ENCODE measurements around the gene PSD2.
A peak's percentile ranks its signal among the peaks of the same experiment; 100 is the strongest.

The PSD2 gene

GRCh38 chr5:139762615-139763170, 32.9 kb upstream of the PSD2 start:
- no peak overlapping the region for H3K4me3 ChIP-seq (ENCODE audit: insufficient read depth in 1 of 2, low read depth in 1 of 2, low read length in 2 of 2)
- H3K18ac ChIP-seq (ENCODE audit: low read depth in 1 of 2, low read length in 2 of 2): no peak overlapping the region
- H2AFZ ChIP-seq (ENCODE audit: low read depth, low read length): no peak overlapping the region
- H2BK5ac ChIP-seq (ENCODE audit: low read depth, low read length, poor library complexity, severe bottlenecking): no peak overlapping the region
- DNase-seq: no peak
- H4K91ac ChIP-seq (ENCODE audit: low read length): no peak overlapping the region
- no peak overlapping the region for H3K4me2 ChIP-seq (ENCODE audit: low read length, poor library complexity, severe bottlenecking)
- no peak overlapping the region for H2BK120ac ChIP-seq (ENCODE audit: low read depth, low read length)
- no peak overlapping the region for H3K27ac ChIP-seq (ENCODE audit: low read length, poor library complexity, severe bottlenecking)
- no peak overlapping the region for H3K23ac ChIP-seq (ENCODE audit: low read length in 2 of 2)
- H3K9me3 ChIP-seq (ENCODE audit: control insufficient read depth, low read length): no peaks in the 10 kb centered on the region
- peak overlapping the region; percentile 55 for H2AK5ac ChIP-seq (ENCODE audit: low read length, severe bottlenecking)
- H3K9ac ChIP-seq (ENCODE audit: low read length): no peak overlapping the region
- H4K8ac ChIP-seq (ENCODE audit: low read length): no peak overlapping the region
- H3K79me1 ChIP-seq (replicated peaks; ENCODE audit: low read length, poor library complexity, severe bottlenecking): no peaks in the 10 kb centered on the region
- no peak overlapping the region for H2BK15ac ChIP-seq (ENCODE audit: low read depth, poor library complexity, severe bottlenecking)
- no peaks in the 10 kb centered on the region for H3K36me3 ChIP-seq (ENCODE audit: control insufficient read depth in 1 of 2, insufficient read depth in 2 of 2, low read depth in 1 of 2, low read length in 2 of 2)
- WGBS: 52% methylated on average over 8 of the region's 10 CpGs
- no peak overlapping the region for H3K14ac ChIP-seq (ENCODE audit: low read length in 2 of 2)
- H3K4ac ChIP-seq (ENCODE audit: low read depth in 1 of 2, low read length in 2 of 2): no peak overlapping the region
- peaks cover 62% of the 10 kb centered on the region for H3K4me1 ChIP-seq (ENCODE audit: control insufficient read depth, insufficient read depth, low read depth, low read length)
- no peak overlapping the region for H2BK12ac ChIP-seq (ENCODE audit: low read length in 2 of 2)
- H3K27me3 ChIP-seq (ENCODE audit: control insufficient read depth in 1 of 2, insufficient read depth in 1 of 2, low read length in 2 of 2): peaks cover 3 to 39% of the 10 kb centered on the region in 2 experiments

GRCh38 chr5:139763280-139763929, 32.2 kb upstream of the PSD2 start:
- Histone ChIP-seq H3K14ac (ENCODE audit: low read length in 2 of 2) (no peak overlapping the region), H3K4me3 (ENCODE audit: insufficient read depth in 1 of 2, low read depth in 1 of 2, low read length in 2 of 2) (no peak overlapping the region), H2AFZ (ENCODE audit: low read depth, low read length) (no peak overlapping the region), H3K27ac (ENCODE audit: low read length, poor library complexity, severe bottlenecking) (no peak overlapping the region), H3K27me3 (ENCODE audit: control insufficient read depth in 1 of 2, insufficient read depth in 1 of 2, low read length in 2 of 2) (peaks cover 3 to 32% of the 10 kb centered on the region in 2 experiments), H2AK5ac (ENCODE audit: low read length, severe bottlenecking) (peak overlapping the region; percentile 43), H3K18ac (ENCODE audit: low read depth in 1 of 2, low read length in 2 of 2) (no peak overlapping the region), H3K23ac (ENCODE audit: low read length in 2 of 2) (no peak overlapping the region), H3K36me3 (ENCODE audit: control insufficient read depth in 1 of 2, insufficient read depth in 2 of 2, low read depth in 1 of 2, low read length in 2 of 2) (no peaks in the 10 kb centered on the region), H4K91ac (ENCODE audit: low read length) (peak overlapping the region; percentile 4), H2BK12ac (ENCODE audit: low read length in 2 of 2) (no peak overlapping the region), H3K4ac (ENCODE audit: low read depth in 1 of 2, low read length in 2 of 2) (no peak overlapping the region), H3K4me2 (ENCODE audit: low read length, poor library complexity, severe bottlenecking) (no peak overlapping the region), H2BK15ac (ENCODE audit: low read depth, poor library complexity, severe bottlenecking) (no peak overlapping the region), H4K8ac (ENCODE audit: low read length) (no peak overlapping the region), H3K79me1 (replicated peaks; ENCODE audit: low read length, poor library complexity, severe bottlenecking) (no peaks in the 10 kb centered on the region), H3K9ac (ENCODE audit: low read length) (no peak overlapping the region), H3K9me3 (ENCODE audit: control insufficient read depth, low read length) (no peaks in the 10 kb centered on the region), H2BK120ac (ENCODE audit: low read depth, low read length) (no peak overlapping the region), H3K4me1 (ENCODE audit: control insufficient read depth, insufficient read depth, low read depth, low read length) (peaks cover 58% of the 10 kb centered on the region), H2BK5ac (ENCODE audit: low read depth, low read length, poor library complexity, severe bottlenecking) (no peak overlapping the region)
- no peak for DNase-seq
- WGBS: 73% methylated on average over 12 of the region's 12 CpGs

GRCh38 chr5:139763930-139764791, 31.4 kb upstream of the PSD2 start:
- Histone ChIP-seq H3K9ac (ENCODE audit: low read length) (no peak overlapping the region), H3K23ac (ENCODE audit: low read length in 2 of 2) (no peak overlapping the region), H3K79me1 (replicated peaks; ENCODE audit: low read length, poor library complexity, severe bottlenecking) (no peaks in the 10 kb centered on the region), H2BK120ac (ENCODE audit: low read depth, low read length) (no peak overlapping the region), H3K14ac (ENCODE audit: low read length in 2 of 2) (no peak overlapping the region), H3K4me1 (ENCODE audit: control insufficient read depth, insufficient read depth, low read depth, low read length) (peaks cover 57% of the 10 kb centered on the region), H3K27me3 (ENCODE audit: control insufficient read depth in 1 of 2, insufficient read depth in 1 of 2, low read length in 2 of 2) (peaks cover 3 to 25% of the 10 kb centered on the region in 2 experiments), H4K91ac (ENCODE audit: low read length) (peak overlapping the region; percentile 31), H4K8ac (ENCODE audit: low read length) (peak overlapping the region; percentile 71), H3K27ac (ENCODE audit: low read length, poor library complexity, severe bottlenecking) (no peak overlapping the region), H3K4me2 (ENCODE audit: low read length, poor library complexity, severe bottlenecking) (peak overlapping the region; percentile 46), H2AFZ (ENCODE audit: low read depth, low read length) (no peak overlapping the region), H2BK15ac (ENCODE audit: low read depth, poor library complexity, severe bottlenecking) (no peak overlapping the region), H3K4ac (ENCODE audit: low read depth in 1 of 2, low read length in 2 of 2) (no peak overlapping the region), H3K36me3 (ENCODE audit: control insufficient read depth in 1 of 2, insufficient read depth in 2 of 2, low read depth in 1 of 2, low read length in 2 of 2) (no peaks in the 10 kb centered on the region), H3K18ac (ENCODE audit: low read depth in 1 of 2, low read length in 2 of 2) (peak overlapping the region in 1 of 2 experiments; percentile 46), H2BK5ac (ENCODE audit: low read depth, low read length, poor library complexity, severe bottlenecking) (no peak overlapping the region), H2AK5ac (ENCODE audit: low read length, severe bottlenecking) (no peak overlapping the region), H3K9me3 (ENCODE audit: control insufficient read depth, low read length) (no peaks in the 10 kb centered on the region), H2BK12ac (ENCODE audit: low read length in 2 of 2) (no peak overlapping the region), H3K4me3 (ENCODE audit: insufficient read depth in 1 of 2, low read depth in 1 of 2, low read length in 2 of 2) (no peak overlapping the region)
- DNase-seq: no peak
- 12% methylated on average over 33 of the region's 45 CpGs for WGBS

GRCh38 chr5:139764886-139765408, 30.7 kb upstream of the PSD2 start:
- Histone ChIP-seq H2BK15ac (ENCODE audit: low read depth, poor library complexity, severe bottlenecking) (no peak overlapping the region), H3K23ac (ENCODE audit: low read length in 2 of 2) (no peak overlapping the region), H3K79me1 (replicated peaks; ENCODE audit: low read length, poor library complexity, severe bottlenecking) (no peaks in the 10 kb centered on the region), H4K8ac (ENCODE audit: low read length) (no peak overlapping the region), H2BK5ac (ENCODE audit: low read depth, low read length, poor library complexity, severe bottlenecking) (no peak overlapping the region), H3K27ac (ENCODE audit: low read length, poor library complexity, severe bottlenecking) (no peak overlapping the region), H3K18ac (ENCODE audit: low read depth in 1 of 2, low read length in 2 of 2) (peak overlapping the region in 1 of 2 experiments; percentile 46), H3K4me1 (ENCODE audit: control insufficient read depth, insufficient read depth, low read depth, low read length) (peaks cover 56% of the 10 kb centered on the region), H3K4ac (ENCODE audit: low read depth in 1 of 2, low read length in 2 of 2) (no peak overlapping the region), H3K9ac (ENCODE audit: low read length) (no peak overlapping the region), H2AFZ (ENCODE audit: low read depth, low read length) (no peak overlapping the region), H3K9me3 (ENCODE audit: control insufficient read depth, low read length) (no peaks in the 10 kb centered on the region), H4K91ac (ENCODE audit: low read length) (no peak overlapping the region), H3K4me2 (ENCODE audit: low read length, poor library complexity, severe bottlenecking) (no peak overlapping the region), H3K27me3 (ENCODE audit: control insufficient read depth in 1 of 2, insufficient read depth in 1 of 2, low read length in 2 of 2) (peaks cover 3 to 25% of the 10 kb centered on the region in 2 experiments), H3K4me3 (ENCODE audit: insufficient read depth in 1 of 2, low read depth in 1 of 2, low read length in 2 of 2) (no peak overlapping the region), H3K36me3 (ENCODE audit: control insufficient read depth in 1 of 2, insufficient read depth in 2 of 2, low read depth in 1 of 2, low read length in 2 of 2) (no peaks in the 10 kb centered on the region), H2AK5ac (ENCODE audit: low read length, severe bottlenecking) (peak overlapping the region; percentile 69), H3K14ac (ENCODE audit: low read length in 2 of 2) (no peak overlapping the region), H2BK12ac (ENCODE audit: low read length in 2 of 2) (peak overlapping the region in 1 of 2 experiments; percentile 45), H2BK120ac (ENCODE audit: low read depth, low read length) (no peak overlapping the region)
- 67% methylated on average over 11 of the region's 11 CpGs for WGBS
- no peak for DNase-seq
